ENCODE measurements around the gene ZNF677.

DNA sequence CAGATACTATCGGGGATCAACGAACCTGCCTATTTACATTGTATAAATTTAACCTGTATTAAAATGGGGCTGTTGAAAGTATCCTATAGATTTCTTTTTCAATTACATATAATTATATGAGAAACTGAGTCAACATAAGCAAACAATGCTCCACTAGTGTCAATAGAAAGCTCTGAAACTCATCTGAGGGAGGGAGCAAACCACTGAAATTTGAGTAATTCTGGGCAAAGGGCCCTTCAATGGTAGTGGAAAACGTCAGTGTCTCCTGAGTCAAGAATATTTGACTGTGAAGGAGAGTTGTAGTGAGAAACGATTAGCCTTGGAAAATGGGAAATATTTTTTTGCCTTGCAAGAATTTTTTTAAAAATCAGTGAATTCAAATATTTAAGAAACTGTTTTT, 30.4 kb upstream of the ZNF677 start:
- TF ChIP-seq, protein P1, sequence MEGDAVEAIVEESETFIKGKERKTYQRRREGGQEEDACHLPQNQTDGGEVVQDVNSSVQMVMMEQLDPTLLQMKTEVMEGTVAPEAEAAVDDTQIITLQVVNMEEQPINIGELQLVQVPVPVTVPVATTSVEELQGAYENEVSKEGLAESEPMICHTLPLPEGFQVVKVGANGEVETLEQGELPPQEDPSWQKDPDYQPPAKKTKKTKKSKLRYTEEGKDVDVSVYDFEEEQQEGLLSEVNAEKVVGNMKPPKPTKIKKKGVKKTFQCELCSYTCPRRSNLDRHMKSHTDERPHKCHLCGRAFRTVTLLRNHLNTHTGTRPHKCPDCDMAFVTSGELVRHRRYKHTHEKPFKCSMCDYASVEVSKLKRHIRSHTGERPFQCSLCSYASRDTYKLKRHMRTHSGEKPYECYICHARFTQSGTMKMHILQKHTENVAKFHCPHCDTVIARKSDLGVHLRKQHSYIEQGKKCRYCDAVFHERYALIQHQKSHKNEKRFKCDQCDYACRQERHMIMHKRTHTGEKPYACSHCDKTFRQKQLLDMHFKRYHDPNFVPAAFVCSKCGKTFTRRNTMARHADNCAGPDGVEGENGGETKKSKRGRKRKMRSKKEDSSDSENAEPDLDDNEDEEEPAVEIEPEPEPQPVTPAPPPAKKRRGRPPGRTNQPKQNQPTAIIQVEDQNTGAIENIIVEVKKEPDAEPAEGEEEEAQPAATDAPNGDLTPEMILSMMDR (IDR thresholded peaks at IDR 0.05; ENCODE audit: poor library complexity): no peak
- TF ChIP-seq EZH2 (IDR thresholded peaks at IDR 0.05; ENCODE audit: borderline replicate concordance) (no peak), EZH2phosphoT487 (IDR thresholded peaks at IDR 0.05; ENCODE audit: low read depth, severe bottlenecking, unreplicated experiment) (no peak)
